ENCODE results near the gene TAF6. TPM values are rescaled to one million over a fixed set of nuclear protein-coding genes. Genes with fewer than 3 reads are reported as not detected.

Gene TAF6
- total and polyA plus RNA-seq, 12 donors = 23.5 to 43.3 (median 31.0) TPM

DNA sequence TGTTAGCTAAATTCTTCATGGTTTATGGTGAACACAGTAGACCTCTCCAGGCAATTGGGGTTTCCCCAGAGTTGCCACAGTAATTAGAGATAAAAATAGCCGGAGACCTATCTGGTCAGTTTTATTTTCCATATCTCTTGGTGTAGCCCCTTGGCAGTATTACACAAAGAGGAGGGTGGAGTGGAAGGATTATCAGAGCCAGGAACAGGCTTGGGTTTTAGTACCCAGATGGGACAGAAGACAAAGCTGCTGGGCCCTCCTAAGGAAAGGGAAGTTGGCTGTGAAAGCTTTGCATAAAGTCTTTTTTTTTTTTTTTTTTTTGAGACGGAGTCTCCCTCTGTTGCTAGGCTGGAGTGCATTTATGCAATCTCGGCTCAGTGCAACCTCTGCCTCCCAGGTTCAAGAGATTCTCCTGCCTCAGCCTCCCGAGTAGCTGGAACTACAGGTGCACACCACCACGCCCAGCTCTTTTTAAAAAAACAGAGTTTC lies 59.9 kb downstream of the TAF6 start:
- intact Hi-C loops (cut with DNase I) = loop anchor here in 7 of 10 donors (2.0 to 10.0 kb wide), 5 partner anchors 46 to 147 kb away; partner anchors contain the start of genes TRIM4 (in 2 of the 7) and GJC3 (in 1 of the 7)
- DNase-seq = no peak
- H3K36me3 ChIP-seq = peaks cover 0 to 84% (median 38%) of the 10 kb centered on the region in 9 donors
- H3K9me3 ChIP-seq = no peaks in the 10 kb centered on the region
- no peaks in the 10 kb centered on the region for H3K4me1 ChIP-seq
- H3K27ac ChIP-seq = no peak overlapping the region
- ATAC-seq = no peak
- 82 to 88% methylated on average over 4 to 5 of the region's 5 CpGs for WGBS, 2 donors
- H3K4me3 ChIP-seq = no peak overlapping the region
- no peak for TF ChIP-seq CTCF (IDR thresholded peaks at IDR 0.05)
- H3K27me3 ChIP-seq = no peaks in the 10 kb centered on the region

Small RNAs within 50 kb of the gene (microRNA-seq; reads per million reads assigned to microRNA genes)
- gene MIR106B = 1,747 to 1,770 reads per million in 2 donors
- 243 to 281 reads per million in 2 donors for gene MIR25
- gene MIR4658 = 0 reads per million in 2 donors
- gene MIR93 = 2,289 to 2,410 reads per million in 2 donors

Other genes with a start within 250 kb of the TAF6 start
- gene OR2AE1, start 242.3 kb downstream of the TAF6 start, total RNA-seq = not detected
- not detected for gene OR2AE1, start 242.3 kb downstream of the TAF6 start, polyA plus RNA-seq
- 1 to 10 TPM; 5.0 to 9.6 (median 6.6) TPM for gene TRIM4, start 199.8 kb downstream of the TAF6 start, total RNA-seq
- gene TRIM4, start 199.8 kb downstream of the TAF6 start, polyA plus RNA-seq = 1 to 10 TPM; 6.8 to 8.6 TPM
- under 1 TPM in 1 of 10 donors, not detected in 9; 0.44 TPM for gene GJC3, start 189.7 kb downstream of the TAF6 start, total RNA-seq
- gene GJC3, start 189.7 kb downstream of the TAF6 start, polyA plus RNA-seq = under 1 TPM in 1 of 2 donors, not detected in 1; 0.29 TPM
- 100 to 1,000 TPM in 4 of 10 donors, 10 to 100 TPM in 6; 37.8 to 335 (median 74.4) TPM for gene AZGP1, start 143.3 kb downstream of the TAF6 start, total RNA-seq
- gene AZGP1, start 143.3 kb downstream of the TAF6 start, polyA plus RNA-seq = 100 to 1,000 TPM; 148 to 183 TPM
- gene ZKSCAN1, start 103.8 kb downstream of the TAF6 start, total RNA-seq = 10 to 100 TPM; 37.4 to 68.9 (median 49.7) TPM
- gene ZKSCAN1, start 103.8 kb downstream of the TAF6 start, polyA plus RNA-seq = 10 to 100 TPM in 1 of 2 donors, 1 to 10 TPM in 1; 4.7 to 15.7 TPM
- gene ZSCAN21, start 69.6 kb downstream of the TAF6 start, total RNA-seq = 1 to 10 TPM; 5.4 to 10.0 (median 6.9) TPM
- gene ZSCAN21, start 69.6 kb downstream of the TAF6 start, polyA plus RNA-seq = 1 to 10 TPM; 5.8 to 8.3 TPM
- 10 to 100 TPM; 14.1 to 17.8 (median 15.3) TPM for gene ZNF3, start 37.6 kb downstream of the TAF6 start, total RNA-seq
- gene ZNF3, start 37.6 kb downstream of the TAF6 start, polyA plus RNA-seq = 10 to 100 TPM in 1 of 2 donors, 1 to 10 TPM in 1; 9.0 to 17.7 TPM
- 100 to 1,000 TPM; 106 to 130 (median 113) TPM for gene COPS6, start 30.4 kb downstream of the TAF6 start, total RNA-seq
- 100 to 1,000 TPM; 121 to 135 TPM for gene COPS6, start 30.4 kb downstream of the TAF6 start, polyA plus RNA-seq
- gene MCM7, start 18.0 kb downstream of the TAF6 start, total RNA-seq = 10 to 100 TPM; 11.6 to 30.4 (median 15.5) TPM
- 10 to 100 TPM; 22.7 to 25.1 TPM for gene MCM7, start 18.0 kb downstream of the TAF6 start, polyA plus RNA-seq
- 10 to 100 TPM in 9 of 10 donors, 1 to 10 TPM in 1; 8.4 to 14.4 (median 11.0) TPM for gene AP4M1, start 17.7 kb downstream of the TAF6 start, total RNA-seq
- 10 to 100 TPM; 15.9 to 20.6 TPM for gene AP4M1, start 17.7 kb downstream of the TAF6 start, polyA plus RNA-seq
- 10 to 100 TPM in 1 of 10 donors, 1 to 10 TPM in 9; 4.9 to 10.8 (median 6.6) TPM for gene CNPY4, start 276 bp upstream of the TAF6 start, total RNA-seq
- gene CNPY4, start 276 bp upstream of the TAF6 start, polyA plus RNA-seq = 10 to 100 TPM; 11.7 to 13.7 TPM
- 1 to 10 TPM; 1.2 to 3.5 (median 2.0) TPM for gene MBLAC1, start 7.6 kb upstream of the TAF6 start, total RNA-seq
- 1 to 10 TPM; 2.6 to 2.9 TPM for gene MBLAC1, start 7.6 kb upstream of the TAF6 start, polyA plus RNA-seq
- gene LAMTOR4, start 29.6 kb upstream of the TAF6 start, total RNA-seq = 100 to 1,000 TPM in 1 of 10 donors, 10 to 100 TPM in 9; 72.3 to 102 (median 88.5) TPM
- 100 to 1,000 TPM; 147 to 210 TPM for gene LAMTOR4, start 29.6 kb upstream of the TAF6 start, polyA plus RNA-seq
- gene TRAPPC14, start 39.4 kb upstream of the TAF6 start, total RNA-seq = 10 to 100 TPM in 1 of 10 donors, 1 to 10 TPM in 9; 3.9 to 10.8 (median 7.6) TPM
- 10 to 100 TPM in 1 of 2 donors, 1 to 10 TPM in 1; 7.8 to 17.5 TPM for gene TRAPPC14, start 39.4 kb upstream of the TAF6 start, polyA plus RNA-seq
- gene GAL3ST4, start 49.3 kb upstream of the TAF6 start, total RNA-seq = 1 to 10 TPM in 9 of 10 donors, under 1 TPM in 1; 1.00 to 3.1 (median 1.5) TPM
- 1 to 10 TPM; 1.1 to 1.6 TPM for gene GAL3ST4, start 49.3 kb upstream of the TAF6 start, polyA plus RNA-seq
- 1 to 10 TPM in 1 of 10 donors, under 1 TPM in 7, not detected in 2; 0.11 to 1.1 (median 0.50) TPM for gene GPC2, start 58.0 kb upstream of the TAF6 start, total RNA-seq
- under 1 TPM; 0.51 TPM for gene GPC2, start 58.0 kb upstream of the TAF6 start, polyA plus RNA-seq
- 1 to 10 TPM in 3 of 10 donors, under 1 TPM in 6, not detected in 1; 0.32 to 1.5 (median 0.47) TPM for gene STAG3, start 58.6 kb upstream of the TAF6 start, total RNA-seq
- under 1 TPM; 0.13 to 0.66 TPM for gene STAG3, start 58.6 kb upstream of the TAF6 start, polyA plus RNA-seq
- 1 to 10 TPM in 1 of 10 donors, not detected in 9; 2.1 TPM for gene PVRIG, start 100.6 kb upstream of the TAF6 start, total RNA-seq
- under 1 TPM; 0.22 to 0.59 TPM for gene PVRIG, start 100.6 kb upstream of the TAF6 start, polyA plus RNA-seq
- not detected for gene SPDYE3, start 188.3 kb upstream of the TAF6 start, total RNA-seq
- under 1 TPM; 0.04 to 0.15 TPM for gene SPDYE3, start 188.3 kb upstream of the TAF6 start, polyA plus RNA-seq
- 10 to 100 TPM in 6 of 10 donors, 1 to 10 TPM in 4; 7.3 to 15.5 (median 10.5) TPM for gene PILRB, start 238.8 kb upstream of the TAF6 start, total RNA-seq
- 10 to 100 TPM; 14.5 to 69.1 TPM for gene PILRB, start 238.8 kb upstream of the TAF6 start, polyA plus RNA-seq

All from heart right ventricle (tissue), 16 donors.